Measurements from ENCODE around the gene PRPS2. TPM values are rescaled to one million over a fixed set of nuclear protein-coding genes. Genes with fewer than 3 reads are reported as not detected.
A peak's percentile ranks its signal among the peaks of the same experiment; 100 is the strongest.

The PRPS2 gene
- total RNA-seq, 3 donors from 2014 or later = 71.7 to 84.8 (median 74.2) TPM

DNA sequence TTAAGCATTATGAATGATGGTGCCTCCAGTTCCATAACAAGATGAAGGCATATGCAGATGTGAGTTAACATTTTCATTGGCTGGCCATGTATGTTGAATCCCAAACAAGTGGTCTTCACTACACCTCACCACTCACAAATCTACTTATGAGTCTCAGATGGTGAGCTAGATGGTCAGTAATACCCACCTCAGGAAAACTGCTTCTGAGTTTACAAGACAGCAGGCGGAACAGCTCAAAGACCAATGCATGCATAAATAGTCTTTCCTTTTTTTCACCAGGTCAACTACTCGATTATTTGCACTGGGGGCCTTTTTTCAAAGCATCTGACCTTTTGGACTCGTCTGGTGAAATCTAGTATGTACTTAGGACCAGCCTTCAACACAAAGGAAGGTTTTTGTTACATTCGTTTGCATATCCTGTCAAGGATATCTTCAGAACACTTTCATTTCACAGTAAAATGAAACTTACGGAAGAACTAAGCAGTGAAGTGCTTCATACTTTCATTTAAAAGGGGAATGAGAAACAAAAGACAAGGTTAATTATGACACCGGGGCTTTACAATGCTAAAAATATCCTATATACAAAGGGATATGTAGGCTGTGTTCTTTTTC is 52.6 kb downstream of the PRPS2 start:
- Mint-ChIP-seq H3K4me3 (peak overlapping the region; percentile 48), H3K36me3 (ENCODE audit: insufficient read depth) (no peaks in the 10 kb centered on the region), H3K4me1 (ENCODE audit: low read depth) (peaks cover 15% of the 10 kb centered on the region), H3K27me3 (ENCODE audit: low read depth) (no peaks in the 10 kb centered on the region), H3K9me3 (no peaks in the 10 kb centered on the region)
- DNase-seq = no peak
- ATAC-seq = peak; percentile 46 to 67

DNA sequence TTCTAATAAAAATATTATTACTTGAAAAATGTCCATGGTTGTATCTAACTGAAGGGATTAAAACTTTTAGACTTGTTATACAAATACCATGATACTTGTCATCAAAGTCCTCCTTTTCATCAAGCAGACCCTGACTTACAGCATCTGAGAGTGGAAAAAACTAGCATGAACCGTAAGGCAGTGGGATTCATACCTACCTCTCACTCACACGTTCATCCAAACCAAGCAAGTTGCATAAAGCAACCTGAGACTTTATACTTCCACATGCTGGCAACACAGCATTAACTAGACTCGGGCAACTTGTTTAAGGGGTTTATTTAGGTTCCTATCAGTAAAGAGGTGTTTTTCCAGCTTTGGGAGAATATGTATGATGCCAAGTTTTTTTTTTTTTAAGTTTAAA is 53.1 kb downstream of the PRPS2 start:
- Mint-ChIP-seq H3K36me3 (ENCODE audit: insufficient read depth) (no peaks in the 10 kb centered on the region), H3K9me3 (no peaks in the 10 kb centered on the region), H3K4me1 (ENCODE audit: low read depth) (peaks cover 15% of the 10 kb centered on the region), H3K4me3 (peak overlapping the region; percentile 48), H3K27me3 (ENCODE audit: low read depth) (no peaks in the 10 kb centered on the region)
- no peak for DNase-seq
- ATAC-seq = no peak

DNA sequence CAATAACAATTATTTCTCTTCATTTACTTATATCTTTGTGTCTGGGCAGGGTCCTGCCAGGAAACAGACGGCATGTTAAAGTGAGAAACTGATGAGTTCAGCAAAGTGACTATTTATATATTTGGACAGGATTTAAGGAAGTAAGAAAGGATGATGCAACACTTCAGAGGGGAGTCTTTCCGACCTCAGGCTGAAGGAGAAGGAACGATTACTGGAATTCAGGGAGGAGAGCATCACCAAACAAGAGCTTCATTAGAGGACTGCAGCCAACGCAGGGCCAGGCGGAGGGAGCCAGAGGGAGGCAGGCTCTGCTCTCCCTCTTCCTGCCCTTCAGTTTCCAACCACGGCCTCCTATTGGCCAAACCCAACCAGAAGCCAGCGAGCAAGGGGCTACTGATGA is 74.1 kb downstream of the PRPS2 start:
- no peaks in the 10 kb centered on the region for H3K36me3 Mint-ChIP-seq (ENCODE audit: insufficient read depth)
- H3K27me3 Mint-ChIP-seq (ENCODE audit: low read depth) = no peaks in the 10 kb centered on the region
- no peak for ATAC-seq
- no peak overlapping the region for H3K4me3 Mint-ChIP-seq
- DNase-seq = no peak
- H3K9me3 Mint-ChIP-seq = no peaks in the 10 kb centered on the region
- H3K4me1 Mint-ChIP-seq (ENCODE audit: low read depth) = peaks cover 3% of the 10 kb centered on the region

DNA sequence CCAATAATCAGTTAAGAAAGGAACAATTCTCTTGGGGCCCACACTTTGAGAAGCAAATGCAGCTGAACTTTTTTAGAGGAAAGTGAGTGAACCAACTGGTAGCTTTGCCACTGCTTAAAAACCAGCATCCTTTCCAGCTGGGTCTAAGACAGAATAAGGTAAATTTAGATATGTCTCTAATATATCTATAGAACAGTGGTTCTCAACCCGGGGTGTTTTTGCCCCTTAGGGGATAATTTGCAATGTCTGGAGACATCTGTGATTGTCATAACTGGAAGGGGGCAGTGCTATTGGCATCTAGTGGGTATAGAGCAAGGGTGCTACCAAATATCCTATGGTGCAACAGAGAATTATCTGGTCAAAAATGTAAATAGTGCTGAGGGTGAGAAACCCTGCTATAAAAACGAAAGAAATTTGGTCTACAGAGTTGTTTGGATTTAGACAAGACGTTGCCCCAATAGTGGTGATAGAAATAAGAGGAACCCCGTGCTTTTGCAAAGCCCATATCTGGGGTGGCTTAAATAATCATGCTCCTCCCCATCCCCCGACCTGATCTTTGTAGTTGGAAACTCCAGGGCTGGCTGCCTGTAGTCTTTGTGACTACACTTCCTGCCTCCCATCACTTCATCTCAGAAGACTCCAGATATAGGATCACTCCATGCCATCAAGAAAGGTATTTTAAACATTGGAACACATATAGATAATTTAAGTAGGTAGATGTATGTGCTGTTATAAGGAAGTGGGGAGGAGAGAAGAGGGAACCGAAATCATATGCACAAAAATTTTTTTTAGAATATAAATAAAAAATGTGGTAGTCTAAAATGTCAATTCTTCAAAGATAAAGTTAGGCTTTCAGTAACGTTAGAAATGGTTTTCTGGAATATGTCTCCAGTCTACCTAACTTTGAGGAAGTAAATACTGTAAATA is 75.5 kb downstream of the PRPS2 start, which contains the start of gene TLR7:
Gene TLR7, plus strand, starts transcription at position 622 of the 927 bp plus-strand sequence. CDS start 507 bp downstream, outside the sequence.
- peak within 1 kb of the TSS; percentile 40 for H3K4me3 Mint-ChIP-seq
- H3K4me1 Mint-ChIP-seq (ENCODE audit: low read depth) = peaks cover 3% of the 10 kb centered on the region
- no peak for ATAC-seq
- no peaks in the 10 kb centered on the region for H3K9me3 Mint-ChIP-seq
- no peaks in the 10 kb centered on the region for H3K36me3 Mint-ChIP-seq (ENCODE audit: insufficient read depth)
- H3K27me3 Mint-ChIP-seq (ENCODE audit: low read depth) = no peaks in the 10 kb centered on the region
- no peak for DNase-seq

DNA sequence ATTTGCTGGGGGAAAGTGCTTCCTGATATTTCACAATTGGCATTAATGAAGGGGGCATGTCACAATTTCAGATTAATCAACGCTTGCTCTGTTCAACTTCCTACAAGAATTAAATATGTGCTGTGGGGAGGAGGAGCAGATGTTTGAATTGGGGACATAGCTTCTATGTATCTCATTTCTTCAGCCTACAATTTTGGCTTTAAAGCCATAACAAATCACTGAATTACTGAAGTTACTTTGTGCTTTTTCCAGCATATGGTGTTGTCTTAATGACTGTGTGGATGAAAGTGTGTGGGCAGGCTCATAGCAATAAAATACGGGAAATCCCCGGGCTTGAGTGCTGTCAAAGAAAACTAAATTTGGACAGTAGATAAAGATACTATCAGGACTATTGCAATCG is 76.5 kb downstream of the PRPS2 start:
- Mint-ChIP-seq H3K27me3 (ENCODE audit: low read depth) (no peaks in the 10 kb centered on the region), H3K4me3 (peak overlapping the region; percentile 40), H3K4me1 (ENCODE audit: low read depth) (peaks cover 5% of the 10 kb centered on the region), H3K9me3 (no peaks in the 10 kb centered on the region), H3K36me3 (ENCODE audit: insufficient read depth) (no peaks in the 10 kb centered on the region)
- ATAC-seq (no peak), DNase-seq (no peak)

DNA sequence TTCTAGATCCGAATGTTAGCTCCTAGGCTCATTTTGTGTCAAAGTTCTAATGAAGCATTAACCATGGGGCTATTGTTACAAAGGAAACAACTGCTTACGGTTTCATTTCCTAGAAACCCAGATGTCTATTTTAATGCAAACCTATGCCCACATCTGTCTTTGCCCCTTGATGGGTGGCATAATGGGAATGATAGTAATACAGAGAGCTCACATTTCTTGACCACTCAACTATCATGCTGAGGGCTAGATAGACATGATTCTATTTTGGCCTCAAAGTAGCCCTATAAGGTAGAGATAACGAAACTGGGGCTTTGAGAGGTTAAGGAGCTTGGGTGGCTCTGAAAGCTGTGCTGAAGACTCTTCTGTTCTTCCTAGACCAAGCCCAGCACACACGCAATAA is 77.5 kb downstream of the PRPS2 start:
- no peaks in the 10 kb centered on the region for H3K36me3 Mint-ChIP-seq (ENCODE audit: insufficient read depth)
- peaks cover 5% of the 10 kb centered on the region for H3K4me1 Mint-ChIP-seq (ENCODE audit: low read depth)
- no peak overlapping the region for H3K4me3 Mint-ChIP-seq
- no peak for ATAC-seq
- no peaks in the 10 kb centered on the region for H3K27me3 Mint-ChIP-seq (ENCODE audit: low read depth)
- no peaks in the 10 kb centered on the region for H3K9me3 Mint-ChIP-seq
- no peak for DNase-seq

DNA sequence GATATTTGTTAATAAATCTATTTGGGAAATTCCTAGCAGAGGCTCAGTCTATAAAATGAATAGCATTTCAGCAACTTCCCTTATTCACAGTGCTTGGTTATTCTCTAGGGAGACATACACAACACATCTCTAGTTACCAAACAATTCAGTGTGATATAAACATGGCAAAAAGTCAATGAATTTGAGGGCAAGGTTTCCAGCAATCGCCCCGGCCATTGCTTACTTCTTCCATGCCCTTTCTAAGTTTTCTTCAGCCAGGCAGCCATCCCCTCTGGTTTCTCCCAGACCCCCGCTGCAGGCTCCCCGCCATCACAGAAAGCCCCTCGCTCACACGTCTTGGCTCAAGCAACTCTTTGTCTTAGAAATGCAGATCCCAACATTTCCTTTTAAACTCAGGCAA is 80.0 kb downstream of the PRPS2 start:
- Mint-ChIP-seq H3K4me3 (no peak overlapping the region), H3K27me3 (ENCODE audit: low read depth) (no peaks in the 10 kb centered on the region), H3K9me3 (no peaks in the 10 kb centered on the region), H3K4me1 (ENCODE audit: low read depth) (peaks cover 5% of the 10 kb centered on the region), H3K36me3 (ENCODE audit: insufficient read depth) (no peaks in the 10 kb centered on the region)
- DNase-seq = no peak
- no peak for ATAC-seq

DNA sequence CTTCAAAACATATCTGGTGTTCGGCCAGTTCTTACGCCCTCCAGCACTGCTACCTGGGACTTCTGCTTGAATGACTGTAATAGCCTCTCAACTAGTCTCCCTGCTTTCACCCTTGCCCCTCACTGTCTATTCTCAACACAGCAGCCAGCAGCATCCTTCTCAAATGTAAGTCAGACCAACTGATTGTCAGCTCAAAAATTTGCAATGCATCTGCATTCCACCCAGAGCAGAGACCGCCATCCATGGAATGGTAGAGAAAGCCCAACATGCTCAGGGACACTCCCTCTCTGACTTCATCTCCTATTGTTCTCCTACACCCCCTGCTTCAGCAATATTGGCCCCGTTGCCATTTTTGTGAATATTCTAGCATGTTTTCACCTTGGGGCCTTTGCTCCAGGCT is 81.5 kb downstream of the PRPS2 start:
- Mint-ChIP-seq H3K4me1 (ENCODE audit: low read depth) (peaks cover 4% of the 10 kb centered on the region), H3K36me3 (ENCODE audit: insufficient read depth) (no peaks in the 10 kb centered on the region), H3K9me3 (no peaks in the 10 kb centered on the region), H3K4me3 (no peak overlapping the region), H3K27me3 (ENCODE audit: low read depth) (no peaks in the 10 kb centered on the region)
- no peak for ATAC-seq
- DNase-seq = no peak

Other genes starting within 250 kb of the PRPS2 start
- gene TLR7, start 75.7 kb downstream of the PRPS2 start, total RNA-seq = under 1 TPM in 1 of 3 donors, not detected in 2; 0.24 TPM
- not detected for gene TLR8, start 115.2 kb downstream of the PRPS2 start, total RNA-seq
- 1,000 to 10,000 TPM; 1,344 to 1,576 (median 1,475) TPM for gene TMSB4X, start 183.7 kb downstream of the PRPS2 start, total RNA-seq

Measured in activated T-cell treated with anti-CD3 and anti-CD28 coated beads, Interleukin-2, amount 50 U/mL, for 4 hours (primary cell).